Right ventricle myocardium inferior (tissue), 1 donor: ENCODE results near the gene CALHM1. TPM values are rescaled to one million over a fixed set of nuclear protein-coding genes. Genes with fewer than 3 reads are reported as not detected.
A peak's percentile ranks its signal among the peaks of the same experiment; 100 is the strongest.
"Not testable (repeated sequence)": the region's sequence is repeated elsewhere in the genome, so short reads cannot be mapped to it uniquely, and the experiment has no call there.

Experiments used
- ATAC-seq: fragments of 200-7000 bp; cut with Tn5 transposase; one replicate; pipeline ENCODE4 v1.9.1; 2020; ENCODE audit warnings: mild to moderate bottlenecking, moderate library complexity
- DNase-seq: peaks from one replicate; pipeline ENCODE4 v3.0.0; 2021; ENCODE audit errors: missing footprints
- intact Hi-C: fragments of 100-400 bp; cut with DNase I; formaldehyde crosslinking; loops from one replicate; pipeline ENCODE4 v1.11.0; 2022
- long read RNA-seq: library from polyadenylated mRNA; unstranded; transcript quantifications from one replicate; pipeline ENCODE4 v2.0.0, GENCODE V29; 2021
- total RNA-seq: library from RNA; stranded (reverse); fragmentation: NEBNext Ultra II Directional; extraction: Animal tissue kit (Norgen Biotek cat#: 25700); gene quantifications from one replicate; pipeline ENCODE4 v1.2.1, GENCODE V29; 2021
- donor health status: DM: no; HTN: yes; CAD: no; lungs with severe emphysema.

Gene CALHM1, protein sequence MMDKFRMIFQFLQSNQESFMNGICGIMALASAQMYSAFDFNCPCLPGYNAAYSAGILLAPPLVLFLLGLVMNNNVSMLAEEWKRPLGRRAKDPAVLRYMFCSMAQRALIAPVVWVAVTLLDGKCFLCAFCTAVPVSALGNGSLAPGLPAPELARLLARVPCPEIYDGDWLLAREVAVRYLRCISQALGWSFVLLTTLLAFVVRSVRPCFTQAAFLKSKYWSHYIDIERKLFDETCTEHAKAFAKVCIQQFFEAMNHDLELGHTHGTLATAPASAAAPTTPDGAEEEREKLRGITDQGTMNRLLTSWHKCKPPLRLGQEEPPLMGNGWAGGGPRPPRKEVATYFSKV
- not detected for total RNA-seq
- long read RNA-seq: 0 reads

DNA sequence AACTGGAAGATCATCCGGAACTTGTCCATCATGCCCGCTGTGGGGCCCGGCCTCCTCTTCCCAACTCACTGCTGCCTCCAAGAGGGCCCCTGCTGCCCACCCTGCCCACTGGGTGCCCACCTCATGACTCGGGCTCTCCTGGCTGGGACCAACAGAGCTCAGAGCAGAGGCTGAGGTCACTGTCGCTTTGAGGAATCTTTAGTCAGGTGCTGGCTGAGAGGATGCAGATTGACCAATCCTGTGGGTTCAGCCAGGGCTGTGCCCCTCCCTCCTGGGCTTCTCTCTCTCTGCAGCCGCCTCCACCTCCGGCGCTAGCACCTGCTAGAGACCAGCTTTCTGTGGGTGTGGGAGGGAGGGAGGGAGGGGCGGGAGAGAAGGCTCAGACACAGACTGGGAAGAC, at the start of gene CALHM1:
Gene CALHM1 (minus strand): TSS at position 181 of the 400 bp plus-strand sequence. CDS start 149 bp downstream, at position 32.
- DNase-seq (peak; percentile 5), ATAC-seq (no peak)
- intact Hi-C loops: no loop called here

DNA sequence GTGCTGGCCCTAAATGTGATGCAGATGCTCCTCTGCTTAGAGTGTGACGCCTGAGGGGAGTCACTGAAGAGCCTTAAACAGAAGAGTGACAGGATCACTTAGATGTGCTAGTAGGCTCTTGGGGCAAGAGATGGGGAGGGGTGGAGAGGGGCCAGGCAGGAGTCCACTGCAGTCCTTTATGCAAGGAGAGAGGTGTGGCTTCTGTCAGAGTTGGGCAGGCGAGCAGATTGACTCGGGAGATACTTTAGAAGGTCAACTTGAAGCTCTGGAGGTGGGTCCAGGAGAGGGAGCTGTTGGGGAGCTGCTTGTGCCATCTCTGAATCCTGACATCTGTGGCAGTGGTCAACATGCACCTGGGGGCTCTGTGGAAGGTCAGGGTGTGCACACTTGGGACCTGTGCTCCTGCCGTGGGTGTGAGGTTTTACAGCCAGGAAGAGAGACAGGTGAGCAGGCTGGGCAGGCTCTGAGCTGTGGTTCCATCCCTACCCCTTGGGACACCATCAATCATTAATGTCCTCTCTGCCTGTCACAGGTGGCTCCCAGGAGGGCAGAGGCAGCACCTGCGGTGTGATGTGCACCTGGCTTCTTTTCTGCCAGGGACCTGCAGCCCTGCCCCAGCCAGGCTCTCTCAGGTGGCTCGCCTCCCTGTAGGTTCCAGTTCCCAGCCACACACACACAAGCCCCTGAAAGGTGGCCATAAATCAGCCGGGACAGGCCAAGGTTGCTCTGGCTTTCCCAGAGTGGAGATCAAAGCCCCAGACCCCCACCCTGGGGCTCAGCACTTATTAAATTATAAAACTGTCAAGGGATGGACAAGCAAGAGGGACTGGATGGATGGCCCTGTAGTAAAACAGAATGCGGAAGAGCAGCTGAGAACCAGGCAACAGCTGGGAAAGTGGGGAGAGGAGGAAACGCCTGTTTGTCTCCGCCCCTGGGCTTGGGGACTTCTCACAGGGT, 48.8 kb upstream of the CALHM1 start:
- intact Hi-C loops: no loop called here
- no peak for ATAC-seq
- no peak for DNase-seq

DNA sequence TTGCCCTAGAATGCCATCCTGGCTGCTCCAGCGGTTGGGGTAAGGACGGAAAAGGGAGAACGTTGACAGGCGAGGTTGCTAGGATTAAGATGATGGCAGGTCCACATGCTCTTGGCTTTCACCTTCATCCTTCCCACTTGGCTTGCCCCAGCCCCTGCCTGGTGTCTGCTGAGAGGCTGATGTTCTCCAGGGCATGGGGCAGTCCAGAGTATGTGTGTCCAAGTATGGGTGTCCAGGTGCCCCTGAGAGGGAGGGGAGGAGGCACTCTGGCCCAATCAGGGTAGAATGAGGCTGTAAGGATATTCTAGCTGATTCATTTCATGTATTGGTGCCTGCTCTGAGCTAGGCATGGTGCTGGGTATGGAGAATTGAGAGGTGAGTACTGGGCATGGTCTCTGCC, 47.4 kb upstream of the CALHM1 start:
- intact Hi-C loops: no loop called here
- DNase-seq: no peak
- ATAC-seq: no peak

DNA sequence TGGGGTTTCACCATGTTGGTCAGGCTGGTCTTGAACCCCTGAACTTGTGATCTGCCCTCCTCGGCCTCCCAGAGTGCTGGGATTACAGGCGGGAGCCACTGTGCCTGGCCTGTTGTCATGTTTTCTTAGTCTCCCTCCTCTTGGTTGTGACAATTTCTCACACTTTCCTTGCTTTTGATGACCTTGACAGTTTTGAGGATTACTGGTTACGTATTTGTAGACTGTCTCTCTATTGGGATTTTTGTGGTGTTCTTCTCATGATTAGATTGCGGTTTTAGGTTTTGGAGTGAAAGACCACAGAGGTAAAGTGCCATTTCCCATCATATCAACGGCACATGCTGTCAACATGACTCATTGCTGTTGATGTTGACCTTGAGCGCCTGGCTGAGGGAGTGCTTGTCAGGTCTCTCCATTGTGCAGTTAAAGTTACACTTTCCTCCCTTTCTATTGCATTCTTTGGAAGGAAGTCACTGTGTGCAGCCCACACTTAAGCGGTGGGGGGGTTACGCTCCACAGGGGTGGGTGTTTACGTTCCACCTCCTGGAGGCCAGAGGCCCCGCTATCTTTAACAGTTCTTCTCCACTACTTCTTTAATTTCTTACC, 45.6 kb upstream of the CALHM1 start:
- DNase-seq (no peak), ATAC-seq (peak; percentile 30)
- intact Hi-C loops: no loop called here

DNA sequence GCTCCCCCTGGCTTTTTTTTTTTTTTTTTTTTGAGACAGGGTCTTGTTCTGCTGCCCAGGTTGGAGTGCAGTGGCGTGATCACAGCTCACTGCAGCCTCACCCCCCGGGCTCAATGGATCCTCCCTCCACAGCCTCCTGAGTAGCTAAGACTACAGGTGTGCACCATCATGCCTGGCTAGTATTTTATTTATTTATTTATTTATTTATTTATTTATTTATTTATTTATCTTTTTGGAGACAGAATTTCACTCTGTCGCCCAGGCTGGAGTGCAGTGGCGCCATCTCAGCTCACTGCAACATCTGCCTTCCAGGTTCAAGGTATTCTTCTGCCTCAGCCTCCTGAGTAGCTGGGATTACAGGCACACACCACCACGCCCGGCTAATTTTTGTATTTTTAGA, 45.1 kb upstream of the CALHM1 start:
- DNase-seq, ATAC-seq, intact Hi-C loops: not testable (repeated sequence)

DNA sequence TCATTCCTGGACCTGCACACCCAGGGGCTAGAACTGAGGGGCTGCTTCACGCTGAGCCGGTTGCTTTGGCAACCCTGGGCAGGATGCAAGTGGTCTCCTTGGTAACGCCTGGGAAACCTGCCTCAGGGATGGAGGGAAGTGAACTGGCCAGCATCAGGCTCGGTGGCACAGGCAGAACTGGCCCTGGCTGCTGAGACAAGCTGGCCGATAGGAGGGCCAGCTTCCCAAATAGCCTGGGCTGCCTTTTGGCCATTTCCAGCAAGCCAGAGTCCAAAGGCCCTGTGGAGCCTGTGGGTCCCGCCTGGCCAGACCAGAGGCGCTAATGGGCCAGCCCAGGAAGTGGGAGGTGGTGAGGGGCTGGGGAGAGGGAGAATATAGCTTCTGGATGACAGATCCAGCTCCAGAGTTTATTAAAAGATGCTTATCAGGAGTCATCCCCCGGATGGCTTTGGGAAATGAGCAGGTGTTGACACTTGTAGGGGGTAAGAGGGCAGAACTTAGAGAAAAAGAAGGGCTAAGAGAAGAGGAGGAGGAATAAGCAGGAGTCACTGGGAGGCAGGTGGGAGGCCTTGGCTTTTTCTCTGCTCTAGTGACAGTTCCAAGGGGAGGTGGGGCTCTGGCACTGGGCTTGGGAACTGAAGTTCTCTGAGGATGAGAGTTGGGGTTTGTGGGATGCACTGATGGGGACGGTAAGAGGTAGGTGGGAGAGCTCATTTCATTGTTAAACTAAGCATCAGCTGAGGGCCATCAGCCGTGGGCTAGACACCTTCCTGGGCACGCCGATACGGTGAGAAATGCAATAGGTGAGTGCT, 44.4 kb upstream of the CALHM1 start:
- no peak for ATAC-seq
- intact Hi-C loops: no loop called here

DNA sequence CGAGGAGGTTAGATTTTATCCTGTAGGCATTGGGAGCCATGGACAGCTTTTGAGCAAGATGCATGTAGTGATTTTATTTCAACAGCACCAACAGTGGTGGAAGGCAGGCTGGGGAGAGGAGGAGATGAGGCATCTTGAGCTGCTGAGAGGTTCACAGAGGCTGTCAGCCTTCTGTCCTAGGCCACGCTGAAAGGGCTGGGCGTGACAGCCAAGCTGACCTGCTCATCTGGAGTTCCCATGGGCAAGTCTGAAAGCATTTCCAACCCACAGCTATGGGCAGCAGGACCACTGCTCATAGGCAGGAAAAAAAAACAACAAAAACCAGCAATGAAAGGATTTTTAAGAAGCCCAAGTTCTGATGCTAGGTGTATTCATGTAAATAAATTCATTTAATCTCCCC, 42.5 kb upstream of the CALHM1 start:
- ATAC-seq (no peak), DNase-seq (no peak)
- intact Hi-C loops: no loop called here

More for the DNA sequence above, 44.4 kb upstream of the CALHM1 start:
- no peak for DNase-seq

DNA sequence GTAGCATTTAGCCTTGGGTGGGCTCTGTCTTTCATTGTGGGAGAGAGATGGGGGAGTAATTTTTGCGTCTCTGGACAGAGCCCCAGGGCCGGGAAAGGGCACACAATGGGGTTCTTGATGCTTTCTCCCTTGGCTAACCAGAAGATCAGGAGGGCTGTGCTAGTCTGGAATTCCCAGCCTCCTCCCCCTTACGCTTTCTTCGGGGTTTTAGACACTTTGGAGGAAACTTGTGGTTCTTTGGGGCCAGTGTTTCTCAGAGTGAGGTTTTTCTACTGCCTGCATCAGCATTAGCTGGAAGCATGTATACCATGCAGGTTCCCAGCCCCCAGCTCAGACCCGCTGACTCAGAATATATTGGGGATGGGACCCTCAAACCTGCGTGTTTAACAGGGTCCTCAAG, 41.8 kb upstream of the CALHM1 start:
- intact Hi-C loops: no loop called here

DNA sequence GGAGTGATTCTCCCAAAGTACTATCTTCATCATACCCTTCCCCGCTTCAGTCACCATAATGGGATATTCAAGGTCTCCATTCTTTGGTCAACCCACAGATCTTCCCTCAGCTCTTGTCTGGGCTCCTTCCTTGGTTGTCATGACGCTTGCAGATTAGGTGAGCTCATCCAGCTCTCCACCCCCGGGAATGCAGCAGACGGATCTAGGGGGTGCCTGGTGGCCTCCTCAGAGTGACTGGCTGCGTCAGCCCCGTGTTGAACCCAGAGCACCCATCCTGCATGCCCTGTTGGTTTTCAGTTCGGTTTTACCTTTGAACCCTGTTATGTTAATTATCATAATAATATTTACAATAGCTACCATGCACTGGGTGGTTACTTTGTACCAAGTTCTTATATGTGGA, 41.2 kb upstream of the CALHM1 start:
- no peak for ATAC-seq
- intact Hi-C loops: no loop called here
- no peak for DNase-seq

More for the DNA sequence above, 41.8 kb upstream of the CALHM1 start:
- DNase-seq: no peak
- no peak for ATAC-seq

DNA sequence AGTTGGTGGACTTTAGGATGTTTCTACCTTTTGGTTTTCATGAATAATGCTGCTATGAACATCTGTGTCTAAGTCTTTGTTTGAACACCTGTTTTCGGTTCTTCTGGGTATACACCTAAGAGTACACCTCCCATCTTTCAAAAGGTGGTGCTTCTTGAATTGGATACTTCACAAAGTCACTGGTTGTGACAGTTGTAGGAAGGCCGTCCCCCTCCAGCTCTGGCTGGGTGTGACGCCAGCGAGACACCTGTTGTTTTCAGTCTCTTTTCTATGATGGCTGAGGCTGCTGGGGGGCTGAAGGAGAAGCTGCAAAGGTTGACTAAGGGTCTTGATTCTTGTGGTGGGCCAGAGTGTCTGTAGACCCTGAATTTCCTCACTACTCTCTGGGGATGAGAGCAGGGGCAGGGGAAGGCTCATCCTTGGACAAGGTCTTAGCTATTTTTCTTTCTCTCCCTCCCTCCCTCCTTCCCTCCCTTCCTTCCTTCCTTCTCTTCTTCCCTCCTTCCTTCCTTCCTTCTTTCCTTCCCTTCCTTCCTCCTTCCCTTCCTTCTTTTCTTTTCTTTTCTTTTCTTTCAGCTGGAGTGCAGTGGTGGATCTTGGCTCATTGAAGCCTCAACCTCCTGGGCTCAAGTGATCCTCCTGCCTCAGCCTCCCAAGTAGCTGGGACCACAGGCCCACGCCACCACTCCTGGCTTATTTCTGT, 40.4 kb upstream of the CALHM1 start:
- DNase-seq: no peak
- ATAC-seq: no peak
- intact Hi-C loops: no loop called here

DNA sequence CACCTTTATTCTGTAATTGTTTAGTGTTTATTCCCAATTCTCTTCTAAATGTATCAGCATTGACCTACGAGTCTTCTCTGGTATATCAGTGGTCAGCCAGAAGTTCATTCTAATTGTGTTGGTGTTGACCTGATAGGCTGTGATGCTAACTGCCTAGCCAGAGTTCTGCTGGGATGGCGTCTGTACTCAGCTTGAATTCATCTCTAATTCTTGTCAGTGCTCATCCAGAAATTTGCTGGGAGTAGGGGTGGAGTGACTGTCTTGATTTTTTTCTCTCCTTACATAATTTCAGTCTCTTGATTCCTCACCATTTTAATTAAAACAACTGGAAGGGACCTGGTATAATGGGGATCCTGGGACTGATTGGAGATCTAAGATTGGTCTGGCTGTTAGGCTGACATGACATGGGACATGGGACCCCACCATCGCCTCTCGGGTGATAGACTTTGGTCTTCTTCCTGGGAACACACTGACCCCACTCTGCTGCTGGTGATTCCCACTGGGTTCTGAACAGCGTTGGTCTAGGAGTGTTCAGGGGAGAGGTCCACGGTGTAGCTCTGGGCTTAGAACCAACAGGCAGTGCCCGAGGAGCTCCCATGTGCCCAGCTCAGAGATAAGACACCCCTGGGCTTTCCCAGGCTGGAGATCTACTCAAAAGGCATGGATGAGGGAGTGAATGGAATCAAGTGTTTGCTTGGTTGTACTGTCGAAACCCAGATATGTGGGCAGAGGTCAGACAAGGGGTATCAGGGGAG, 38.6 kb upstream of the CALHM1 start:
- no peak for ATAC-seq
- intact Hi-C loops: no loop called here
- no peak for DNase-seq

DNA sequence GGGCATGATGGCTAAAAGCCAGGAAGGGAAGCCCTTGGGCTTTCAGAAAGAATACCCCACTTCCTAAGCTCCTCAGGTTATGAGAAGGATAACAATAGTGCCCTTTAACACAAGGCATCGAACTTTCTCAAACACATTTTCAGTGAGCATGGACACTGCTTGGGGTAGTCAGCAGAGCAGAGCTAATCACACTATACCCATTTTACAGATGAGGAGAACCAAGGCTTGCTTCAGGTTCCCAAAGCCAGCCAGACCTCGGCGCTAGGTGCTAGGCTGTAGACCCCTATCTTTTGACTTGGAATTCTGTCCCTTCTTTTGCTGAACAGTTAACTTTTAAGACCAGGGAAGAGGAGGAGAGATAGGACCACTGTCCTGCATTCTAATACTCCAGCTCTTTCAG, 36.6 kb upstream of the CALHM1 start:
- DNase-seq (no peak), ATAC-seq (no peak)
- intact Hi-C loops: no loop called here

DNA sequence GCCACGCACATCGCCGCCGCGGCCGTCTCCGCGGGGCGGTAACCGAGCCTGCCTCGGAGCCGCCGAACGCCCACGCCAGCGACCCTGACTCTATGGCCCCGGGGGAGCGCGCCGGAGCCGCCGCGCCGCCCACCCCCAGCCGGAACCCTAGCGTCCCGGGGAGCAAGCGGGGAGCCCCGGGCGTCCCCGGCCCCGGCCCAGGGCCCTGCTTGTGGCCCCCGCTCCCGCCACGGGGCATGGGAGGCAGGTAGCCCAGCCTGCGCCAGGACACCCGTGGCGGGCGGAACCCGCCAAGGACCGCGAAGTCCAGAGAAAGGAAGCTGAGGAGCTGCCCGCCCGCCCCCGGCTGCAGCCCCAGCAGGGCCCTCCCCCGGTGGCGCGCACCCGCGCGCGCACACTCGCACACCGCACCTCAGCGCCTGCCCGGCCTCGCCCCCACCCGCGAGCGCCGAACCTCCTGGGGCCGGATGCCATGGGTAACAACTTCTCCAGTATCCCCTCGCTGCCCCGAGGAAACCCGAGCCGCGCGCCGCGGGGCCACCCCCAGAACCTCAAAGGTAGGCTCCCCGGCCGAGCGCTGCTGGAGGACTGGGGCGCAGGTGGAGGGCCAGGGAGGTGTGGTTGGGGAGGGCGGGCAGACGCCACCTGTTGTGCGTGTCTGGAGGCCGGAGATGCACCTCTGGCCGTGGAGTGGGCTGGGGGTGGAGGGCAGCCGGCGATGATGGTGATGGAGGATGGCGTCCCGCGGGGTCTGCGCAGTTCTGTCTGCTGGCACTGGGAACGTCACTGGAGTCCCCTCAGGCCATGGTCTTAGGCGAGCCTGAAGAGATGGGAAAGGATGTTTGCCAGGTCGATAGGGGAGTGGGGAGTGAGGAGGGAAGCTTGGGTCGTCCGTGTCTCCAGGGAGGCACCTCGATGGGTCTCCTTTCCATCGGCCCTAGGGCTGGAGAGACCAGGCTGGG, 35.5 kb upstream of the CALHM1 start:
- intact Hi-C loops: no loop called here
- DNase-seq (no peak), ATAC-seq (peak; percentile 21)

DNA sequence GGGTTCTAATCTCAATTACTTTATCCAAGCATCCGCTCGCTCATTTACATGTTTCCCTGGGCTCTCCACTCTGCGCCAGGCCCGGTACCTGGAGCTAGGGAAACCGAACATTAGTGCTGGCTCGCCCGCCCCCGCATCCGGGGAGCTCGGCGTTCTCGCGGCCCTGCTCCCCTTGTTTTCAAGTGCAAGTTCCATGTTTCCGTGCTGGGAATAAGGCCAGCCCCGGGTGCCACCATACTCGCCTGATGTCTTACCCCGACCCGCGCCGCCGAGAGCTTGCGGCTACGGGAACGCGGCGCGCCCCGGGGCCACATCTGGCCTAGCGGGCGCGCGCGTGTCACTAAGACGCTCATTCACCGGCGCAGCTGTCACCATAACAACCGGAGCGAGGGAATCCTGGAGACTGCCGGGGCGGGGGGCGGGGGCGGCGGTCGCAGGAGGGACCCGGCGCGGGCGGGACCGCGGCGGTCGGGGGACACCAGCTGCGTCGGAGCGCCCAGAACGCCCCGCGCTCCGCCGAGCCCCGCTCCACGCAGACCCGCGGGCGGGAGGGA, 34.7 kb upstream of the CALHM1 start, which contains the start of gene NEURL1:
Gene NEURL1 (plus strand): TSS at position 344 of the 554 bp plus-strand sequence. CDS start 683 bp downstream, outside the sequence.
- DNase-seq (no peak), ATAC-seq (no peak)
- intact Hi-C loops: no loop called here

DNA sequence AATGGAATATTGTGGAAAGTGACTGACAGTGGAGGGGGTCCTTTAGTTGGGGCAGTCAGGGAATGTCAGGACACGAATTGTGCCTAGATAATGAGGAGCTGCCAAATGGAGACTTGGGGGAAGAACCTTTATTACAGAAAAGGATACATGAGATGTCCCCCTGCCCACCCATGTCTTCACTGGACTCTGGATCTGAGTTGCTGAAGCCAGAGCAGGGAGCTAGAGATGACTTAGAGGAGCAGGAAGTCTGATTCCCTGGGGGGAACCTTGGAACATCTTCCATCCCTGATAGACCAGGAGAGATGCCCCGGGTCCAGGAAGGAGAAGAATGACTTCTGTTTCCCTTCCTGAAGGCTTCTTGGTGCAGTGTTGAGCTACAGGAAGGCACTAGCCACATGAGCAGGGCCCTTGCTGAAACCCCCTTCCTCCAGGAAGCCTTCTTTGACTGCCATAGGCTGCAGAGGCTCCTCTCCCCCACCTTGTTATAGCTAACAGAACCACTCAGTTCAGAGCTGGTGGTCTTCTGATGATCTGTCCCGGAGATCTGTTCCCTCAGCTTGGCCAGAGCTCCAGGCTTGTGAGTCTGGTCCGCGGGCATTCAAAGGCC, 34.1 kb upstream of the CALHM1 start:
- intact Hi-C loops: no loop called here
- ATAC-seq (no peak), DNase-seq (no peak)
